T-helper 1 cell treated with Interleukin-12 subunit alpha and Interleukin-12 subunit beta and Interleukin-4 antibody, amounts not matched to agents 30 μg/mL and 1 μg/mL, for 36 hours (primary cell): ENCODE measurements around the gene ARL13B.

Experiments
- H3K27ac Mint-ChIP-seq: one replicate; pipeline ENCODE4 v1.8.0; 2021; ENCODE audit warnings: mild to moderate bottlenecking, mixed read lengths
- H3K27me3 Mint-ChIP-seq: one replicate; pipeline ENCODE4 v1.8.0; 2021; ENCODE audit warnings: low read depth, mixed read lengths
- H3K36me3 Mint-ChIP-seq: one replicate; pipeline ENCODE4 v1.8.0; 2021; ENCODE audit warnings: low read depth, mixed read lengths
- H3K4me1 Mint-ChIP-seq: one replicate; pipeline ENCODE4 v1.8.0; 2021; ENCODE audit warnings: low read depth, mixed read lengths
- H3K4me3 Mint-ChIP-seq: one replicate; pipeline ENCODE4 v1.8.0; 2021; ENCODE audit warnings: mild to moderate bottlenecking, moderate library complexity, mixed read lengths
- H3K9me3 Mint-ChIP-seq: one replicate; pipeline ENCODE4 v1.8.0; 2021; ENCODE audit warnings: mixed read lengths

Gene ARL13B

DNA sequence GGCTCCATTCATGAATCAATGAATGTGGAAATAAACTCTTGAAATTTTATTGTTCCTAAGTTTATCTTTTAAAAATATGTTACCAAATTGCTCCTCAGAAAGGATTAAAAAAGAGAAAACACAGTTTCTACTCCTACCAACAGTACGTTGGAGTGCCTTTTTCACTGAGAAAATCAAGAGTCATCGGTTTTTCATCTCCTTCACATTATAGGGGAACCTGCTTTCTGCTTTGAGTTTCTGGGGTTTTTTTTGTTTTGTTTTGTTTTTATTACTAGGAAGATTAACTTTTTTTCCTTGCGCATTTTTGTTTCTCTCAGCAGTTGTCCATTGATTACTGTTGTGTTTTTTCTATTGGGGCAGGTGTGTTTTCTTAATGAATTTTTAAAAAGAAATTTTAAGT, 3.5 kb downstream of the ARL13B start:
- Mint-ChIP-seq H3K4me3 (no peak overlapping the region), H3K36me3 (no peaks in the 10 kb centered on the region), H3K4me1 (peaks cover 16% of the 10 kb centered on the region), H3K27me3 (no peaks in the 10 kb centered on the region), H3K27ac (no peak overlapping the region), H3K9me3 (no peaks in the 10 kb centered on the region)

- no peak overlapping the region for H3K4me3 Mint-ChIP-seq
- no peak overlapping the region for H3K27ac Mint-ChIP-seq
- H3K9me3 Mint-ChIP-seq = no peaks in the 10 kb centered on the region
- no peaks in the 10 kb centered on the region for H3K36me3 Mint-ChIP-seq
- H3K4me1 Mint-ChIP-seq = peaks cover 12% of the 10 kb centered on the region
- no peaks in the 10 kb centered on the region for H3K27me3 Mint-ChIP-seq
Observed at GRCh38 chr3:93984618-93985017, 4.7 kb downstream of the ARL13B start.

DNA sequence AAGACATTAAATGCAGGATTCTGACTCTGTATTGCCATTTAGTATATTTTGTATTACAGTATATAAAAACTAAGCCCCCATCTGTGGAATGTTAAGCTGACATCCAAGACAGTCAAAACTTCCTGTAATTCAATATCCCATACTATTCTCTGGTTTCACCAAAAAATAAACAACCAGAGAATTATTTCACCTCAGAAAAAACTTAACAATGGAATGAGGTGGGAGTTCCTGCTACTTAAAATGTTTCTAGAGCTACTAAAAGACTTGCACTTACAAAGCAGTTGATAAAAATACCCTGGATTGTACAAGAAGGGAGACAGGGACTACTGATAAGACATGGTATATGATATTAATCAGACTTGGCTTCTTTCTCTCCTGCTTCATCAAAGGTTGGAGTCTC, 8.3 kb downstream of the ARL13B start:
- H3K9me3 Mint-ChIP-seq = no peaks in the 10 kb centered on the region
- H3K36me3 Mint-ChIP-seq = no peaks in the 10 kb centered on the region
- peaks cover 2% of the 10 kb centered on the region for H3K4me1 Mint-ChIP-seq
- H3K27me3 Mint-ChIP-seq = no peaks in the 10 kb centered on the region
- H3K4me3 Mint-ChIP-seq = no peak overlapping the region
- H3K27ac Mint-ChIP-seq = no peak overlapping the region

GRCh38 chr3:93988764-93989163, 8.8 kb downstream of the ARL13B start:
- no peak overlapping the region for H3K27ac Mint-ChIP-seq
- no peaks in the 10 kb centered on the region for H3K9me3 Mint-ChIP-seq
- no peaks in the 10 kb centered on the region for H3K36me3 Mint-ChIP-seq
- no peaks in the 10 kb centered on the region for H3K4me1 Mint-ChIP-seq
- no peak overlapping the region for H3K4me3 Mint-ChIP-seq
- no peaks in the 10 kb centered on the region for H3K27me3 Mint-ChIP-seq

DNA sequence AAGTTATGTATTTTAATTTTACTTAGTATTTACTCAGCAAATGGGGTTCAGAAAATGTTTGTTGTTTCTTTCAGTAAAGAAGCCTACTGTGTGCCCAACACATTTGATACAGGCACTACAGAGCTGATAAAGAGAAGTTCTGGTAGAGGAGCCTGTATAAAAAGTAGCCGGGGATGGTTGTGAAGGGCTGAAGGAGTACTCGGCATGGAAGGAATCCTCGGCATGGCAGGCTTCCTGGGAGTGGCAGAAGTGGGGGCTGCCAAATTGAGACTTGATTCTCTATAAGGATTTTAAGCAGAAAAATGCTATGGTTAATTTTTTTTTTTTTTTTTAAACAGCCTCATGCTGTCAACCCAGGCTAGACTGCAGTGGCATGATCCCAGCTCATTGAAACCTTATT, 9.3 kb downstream of the ARL13B start:
- Mint-ChIP-seq H3K9me3 (no peaks in the 10 kb centered on the region), H3K27ac (no peak overlapping the region), H3K27me3 (no peaks in the 10 kb centered on the region), H3K4me3 (no peak overlapping the region), H3K36me3 (no peaks in the 10 kb centered on the region), H3K4me1 (peaks cover 2% of the 10 kb centered on the region)

- peaks cover 2% of the 10 kb centered on the region for H3K4me1 Mint-ChIP-seq
- H3K36me3 Mint-ChIP-seq = no peaks in the 10 kb centered on the region
- no peak overlapping the region for H3K4me3 Mint-ChIP-seq
- no peak overlapping the region for H3K27ac Mint-ChIP-seq
- no peaks in the 10 kb centered on the region for H3K27me3 Mint-ChIP-seq
- no peaks in the 10 kb centered on the region for H3K9me3 Mint-ChIP-seq
Observed at GRCh38 chr3:93991631-93992030, 11.7 kb downstream of the ARL13B start.

- Mint-ChIP-seq H3K9me3 (no peaks in the 10 kb centered on the region), H3K4me3 (no peak overlapping the region), H3K36me3 (no peaks in the 10 kb centered on the region), H3K27me3 (no peaks in the 10 kb centered on the region), H3K27ac (no peak overlapping the region), H3K4me1 (peaks cover 2% of the 10 kb centered on the region)
Observed at GRCh38 chr3:93992207-93992606, 12.3 kb downstream of the ARL13B start.

DNA sequence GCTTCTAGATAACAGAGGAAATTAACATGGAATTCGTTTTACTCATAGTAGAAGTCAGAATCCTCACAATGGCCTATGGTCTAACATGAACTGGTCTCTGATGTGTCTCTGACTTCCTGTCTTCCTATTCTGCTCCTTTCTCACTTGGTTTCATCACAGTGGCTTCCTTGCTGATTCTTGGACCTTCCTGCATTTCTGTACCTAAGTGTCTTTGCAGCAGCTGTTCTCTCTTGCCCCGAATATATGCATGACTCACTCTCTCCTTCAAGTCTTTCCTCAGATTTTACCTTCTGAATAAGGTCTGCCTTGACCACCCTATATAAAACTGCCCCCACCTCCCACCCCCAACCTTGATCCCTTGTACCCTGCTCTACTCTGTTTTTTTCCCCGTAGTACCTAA, 14.1 kb downstream of the ARL13B start:
- Mint-ChIP-seq H3K4me3 (no peak overlapping the region), H3K36me3 (no peaks in the 10 kb centered on the region), H3K27ac (no peak overlapping the region), H3K4me1 (peaks cover 2% of the 10 kb centered on the region), H3K9me3 (no peaks in the 10 kb centered on the region), H3K27me3 (no peaks in the 10 kb centered on the region)

DNA sequence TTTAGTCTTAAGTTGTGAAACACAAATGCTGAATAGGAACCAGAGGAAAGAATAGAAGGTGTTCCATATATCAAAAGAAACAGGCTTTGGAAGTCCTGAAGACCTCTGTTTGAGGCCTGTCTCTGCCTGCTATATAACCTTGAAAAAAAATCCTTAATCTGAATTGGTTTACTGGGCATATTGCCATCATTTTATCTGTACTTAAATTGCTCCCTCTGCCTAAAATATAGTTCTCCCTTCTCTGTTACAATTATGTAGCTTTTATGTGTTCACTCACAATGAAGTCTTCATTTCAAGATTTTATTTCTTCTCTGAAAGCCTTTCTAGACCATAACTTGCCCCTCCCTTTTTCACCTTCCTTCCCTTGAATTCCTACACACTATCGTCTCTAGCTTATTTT, 21.2 kb downstream of the ARL13B start:
- Mint-ChIP-seq H3K27me3 (no peaks in the 10 kb centered on the region), H3K27ac (no peak overlapping the region), H3K4me3 (no peak overlapping the region), H3K4me1 (peaks cover 2% of the 10 kb centered on the region), H3K9me3 (no peaks in the 10 kb centered on the region), H3K36me3 (no peaks in the 10 kb centered on the region)

- Mint-ChIP-seq H3K27ac (no peak overlapping the region), H3K9me3 (no peaks in the 10 kb centered on the region), H3K4me1 (peaks cover 4% of the 10 kb centered on the region), H3K27me3 (no peaks in the 10 kb centered on the region), H3K4me3 (no peak overlapping the region), H3K36me3 (no peaks in the 10 kb centered on the region)
Observed at GRCh38 chr3:94001827-94002495, 22.0 kb downstream of the ARL13B start.

- H3K4me1 Mint-ChIP-seq = peaks cover 7% of the 10 kb centered on the region
- no peaks in the 10 kb centered on the region for H3K9me3 Mint-ChIP-seq
- peak overlapping the region; percentile 71 for H3K4me3 Mint-ChIP-seq
- H3K27me3 Mint-ChIP-seq = no peaks in the 10 kb centered on the region
- no peak overlapping the region for H3K27ac Mint-ChIP-seq
- H3K36me3 Mint-ChIP-seq = no peaks in the 10 kb centered on the region
Observed at GRCh38 chr3:94004301-94004910, 24.5 kb downstream of the ARL13B start.

DNA sequence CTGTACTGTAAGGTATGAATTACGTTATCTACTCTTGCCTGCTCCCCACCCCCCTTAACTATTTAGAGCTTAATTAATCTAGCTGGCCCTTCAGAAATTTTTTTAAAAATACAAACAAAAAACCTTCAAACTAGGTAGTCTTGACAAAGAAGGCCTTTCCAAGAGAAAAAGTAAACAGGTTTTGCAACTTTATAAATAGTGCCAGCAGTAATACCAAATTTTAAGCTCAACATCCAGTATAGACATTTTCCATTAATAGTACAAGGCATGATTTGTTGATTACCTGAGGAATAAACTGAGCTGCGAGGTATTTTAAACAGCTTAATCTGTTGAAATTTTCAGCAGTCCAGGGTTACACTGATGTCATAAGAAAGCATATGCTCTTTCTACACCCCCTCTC, 28.3 kb downstream of the ARL13B start:
- H3K27me3 Mint-ChIP-seq = no peaks in the 10 kb centered on the region
- H3K36me3 Mint-ChIP-seq = peaks cover 2% of the 10 kb centered on the region
- H3K4me3 Mint-ChIP-seq = no peak overlapping the region
- peaks cover 28% of the 10 kb centered on the region for H3K4me1 Mint-ChIP-seq
- H3K27ac Mint-ChIP-seq = no peak overlapping the region
- no peaks in the 10 kb centered on the region for H3K9me3 Mint-ChIP-seq

- Mint-ChIP-seq H3K36me3 (peaks cover 5% of the 10 kb centered on the region), H3K27me3 (no peaks in the 10 kb centered on the region), H3K27ac (no peak overlapping the region), H3K9me3 (no peaks in the 10 kb centered on the region), H3K4me3 (no peak overlapping the region), H3K4me1 (peaks cover 28% of the 10 kb centered on the region)
Observed at GRCh38 chr3:94009608-94010007, 29.7 kb downstream of the ARL13B start.

- Mint-ChIP-seq H3K36me3 (peaks cover 11% of the 10 kb centered on the region), H3K4me1 (peaks cover 33% of the 10 kb centered on the region), H3K27me3 (no peaks in the 10 kb centered on the region), H3K27ac (peak overlapping the region; percentile 70), H3K4me3 (peak overlapping the region; percentile 64), H3K9me3 (no peaks in the 10 kb centered on the region)
Observed at GRCh38 chr3:94011233-94011711, 31.3 kb downstream of the ARL13B start.

GRCh38 chr3:94012185-94012584, 32.2 kb downstream of the ARL13B start:
- H3K9me3 Mint-ChIP-seq = no peaks in the 10 kb centered on the region
- H3K27me3 Mint-ChIP-seq = no peaks in the 10 kb centered on the region
- H3K27ac Mint-ChIP-seq = peak overlapping the region; percentile 70

More at GRCh38 chr3:94012185-94012584, 32.2 kb downstream of the ARL13B start:
- peak overlapping the region; percentile 64 for H3K4me3 Mint-ChIP-seq
- H3K4me1 Mint-ChIP-seq = peaks cover 31% of the 10 kb centered on the region
- peaks cover 11% of the 10 kb centered on the region for H3K36me3 Mint-ChIP-seq
